IPS-20b (cell line): ENCODE results near the gene AREL1.

Experiments used
- H3K27ac ChIP-seq: one replicate; pipeline ENCODE4 v1.5.1; 2013; ENCODE audit warnings: low read length
- H3K27me3 ChIP-seq: 2 replicates; pipeline ENCODE4 v1.6.1; 2013; ENCODE audit warnings: mild to moderate bottlenecking, low read length, inconsistent platforms; ENCODE audit not compliant: insufficient read depth
- H3K36me3 ChIP-seq: 2 replicates; pipeline ENCODE4 v1.6.1; 2013; ENCODE audit warnings: low read depth, mild to moderate bottlenecking, inconsistent platforms, low read length, moderate library complexity; ENCODE audit not compliant: insufficient read depth
- H3K4me1 ChIP-seq: 2 replicates; pipeline ENCODE4 v1.6.1; 2013; ENCODE audit warnings: mild to moderate bottlenecking, control low read depth, inconsistent platforms, low read length, moderate library complexity; ENCODE audit not compliant: insufficient read depth
- H3K4me3 ChIP-seq: 2 replicates; pipeline ENCODE4 v1.5.1; 2013; ENCODE audit warnings: mild to moderate bottlenecking, low read length, inconsistent platforms
- H3K9ac ChIP-seq: 2 replicates; pipeline ENCODE4 v1.6.1; 2013; ENCODE audit warnings: low read depth, mild to moderate bottlenecking, inconsistent platforms, low read length, moderate library complexity
- H3K9me3 ChIP-seq: 2 replicates; pipeline ENCODE4 v1.6.1; 2013; ENCODE audit warnings: mild to moderate bottlenecking, low read depth, low read length, inconsistent platforms; ENCODE audit not compliant: insufficient read depth

Gene AREL1

GRCh38 chr14:74697543-74697942 lies 15.3 kb downstream of the AREL1 start:
- Histone ChIP-seq H3K27me3 (no peaks in the 10 kb centered on the region), H3K9ac (no peak overlapping the region), H3K4me1 (no peaks in the 10 kb centered on the region), H3K4me3 (no peak overlapping the region), H3K9me3 (peaks cover 9% of the 10 kb centered on the region), H3K27ac (no peak overlapping the region), H3K36me3 (no peaks in the 10 kb centered on the region; the same call in 1 of the 2 replicates)

GRCh38 chr14:74697011-74697410 lies 15.9 kb downstream of the AREL1 start:
- Histone ChIP-seq H3K4me3 (no peak overlapping the region), H3K9me3 (peaks cover 4% of the 10 kb centered on the region; the same call in 1 of the 2 replicates), H3K4me1 (no peaks in the 10 kb centered on the region), H3K36me3 (peaks cover 1% of the 10 kb centered on the region), H3K27ac (no peak overlapping the region), H3K27me3 (no peaks in the 10 kb centered on the region), H3K9ac (no peak overlapping the region)

GRCh38 chr14:74695406-74695805 lies 17.5 kb downstream of the AREL1 start:
- H3K9me3 ChIP-seq: no peaks in the 10 kb centered on the region
- no peaks in the 10 kb centered on the region for H3K4me1 ChIP-seq
- no peak overlapping the region for H3K9ac ChIP-seq
- no peak overlapping the region for H3K27ac ChIP-seq
- H3K36me3 ChIP-seq: peaks cover 16% of the 10 kb centered on the region
- H3K27me3 ChIP-seq: no peaks in the 10 kb centered on the region
- no peak overlapping the region for H3K4me3 ChIP-seq

GRCh38 chr14:74693191-74693590 lies 19.7 kb downstream of the AREL1 start:
- H3K4me3 ChIP-seq: no peak overlapping the region
- H3K9me3 ChIP-seq: no peaks in the 10 kb centered on the region
- H3K4me1 ChIP-seq: no peaks in the 10 kb centered on the region
- no peak overlapping the region for H3K9ac ChIP-seq
- peaks cover 27% of the 10 kb centered on the region for H3K36me3 ChIP-seq
- H3K27me3 ChIP-seq: no peaks in the 10 kb centered on the region
- no peak overlapping the region for H3K27ac ChIP-seq

- Histone ChIP-seq H3K36me3 (peaks cover 36% of the 10 kb centered on the region), H3K4me1 (no peaks in the 10 kb centered on the region), H3K9me3 (no peaks in the 10 kb centered on the region), H3K4me3 (no peak overlapping the region), H3K27me3 (no peaks in the 10 kb centered on the region), H3K9ac (no peak overlapping the region), H3K27ac (no peak overlapping the region)
Observed at GRCh38 chr14:74691456-74691855, 21.4 kb downstream of the AREL1 start.

GRCh38 chr14:74685921-74686678 lies 26.8 kb downstream of the AREL1 start:
- H3K36me3 ChIP-seq: peaks cover 64% of the 10 kb centered on the region
- no peak overlapping the region for H3K27ac ChIP-seq
- H3K4me3 ChIP-seq: no peak overlapping the region
- peaks cover 7% of the 10 kb centered on the region for H3K4me1 ChIP-seq
- no peaks in the 10 kb centered on the region for H3K9me3 ChIP-seq
- H3K27me3 ChIP-seq: no peaks in the 10 kb centered on the region
- no peak overlapping the region for H3K9ac ChIP-seq

- Histone ChIP-seq H3K36me3 (peaks cover 54% of the 10 kb centered on the region), H3K27ac (no peak overlapping the region), H3K27me3 (no peaks in the 10 kb centered on the region), H3K9ac (no peak overlapping the region), H3K4me1 (peaks cover 7% of the 10 kb centered on the region), H3K4me3 (no peak overlapping the region), H3K9me3 (no peaks in the 10 kb centered on the region)
Observed at GRCh38 chr14:74685056-74685455, 27.8 kb downstream of the AREL1 start.

- no peaks in the 10 kb centered on the region for H3K9me3 ChIP-seq
- no peaks in the 10 kb centered on the region for H3K27me3 ChIP-seq
- no peak overlapping the region for H3K4me3 ChIP-seq
- H3K4me1 ChIP-seq: peaks cover 7% of the 10 kb centered on the region
- no peak overlapping the region for H3K27ac ChIP-seq
- H3K9ac ChIP-seq: no peak overlapping the region
- peaks cover 51% of the 10 kb centered on the region for H3K36me3 ChIP-seq
Observed at GRCh38 chr14:74684434-74684833, 28.4 kb downstream of the AREL1 start.

- Histone ChIP-seq H3K9me3 (no peaks in the 10 kb centered on the region), H3K27me3 (no peaks in the 10 kb centered on the region), H3K27ac (no peak overlapping the region), H3K9ac (no peak overlapping the region), H3K4me1 (peaks cover 7% of the 10 kb centered on the region), H3K36me3 (peaks cover 46% of the 10 kb centered on the region), H3K4me3 (no peak overlapping the region)
Observed at GRCh38 chr14:74683406-74683805, 29.5 kb downstream of the AREL1 start.

GRCh38 chr14:74682169-74682952 lies 30.5 kb downstream of the AREL1 start:
- H3K27me3 ChIP-seq: no peaks in the 10 kb centered on the region
- peaks cover 44% of the 10 kb centered on the region for H3K36me3 ChIP-seq
- no peak overlapping the region for H3K9ac ChIP-seq
- no peak overlapping the region for H3K4me3 ChIP-seq
- no peaks in the 10 kb centered on the region for H3K9me3 ChIP-seq
- H3K27ac ChIP-seq: no peak overlapping the region
- peaks cover 7% of the 10 kb centered on the region for H3K4me1 ChIP-seq

GRCh38 chr14:74675219-74675618 lies 37.7 kb downstream of the AREL1 start:
- Histone ChIP-seq H3K4me1 (no peaks in the 10 kb centered on the region), H3K27ac (no peak overlapping the region), H3K36me3 (peaks cover 59% of the 10 kb centered on the region), H3K9ac (no peak overlapping the region), H3K4me3 (no peak overlapping the region), H3K27me3 (no peaks in the 10 kb centered on the region), H3K9me3 (no peaks in the 10 kb centered on the region)

GRCh38 chr14:74673768-74674167 lies 39.1 kb downstream of the AREL1 start:
- Histone ChIP-seq H3K27me3 (no peaks in the 10 kb centered on the region), H3K4me1 (no peaks in the 10 kb centered on the region), H3K4me3 (no peak overlapping the region), H3K9ac (no peak overlapping the region), H3K36me3 (peaks cover 74% of the 10 kb centered on the region), H3K27ac (no peak overlapping the region), H3K9me3 (no peaks in the 10 kb centered on the region)
